GM19240 (cell line): ENCODE measurements around the gene IFNA10.
"Not testable (repeated sequence)": the region's sequence is repeated elsewhere in the genome, so short reads cannot be mapped to it uniquely, and the experiment has no call there.

ENCODE experiments used
- DNase-seq: peaks from one replicate; pipeline ENCODE4 v3.0.0; 2011; ENCODE audit warnings: low spot score; ENCODE audit not compliant: insufficient read length

IFNA10 gene

GRCh38 chr9:21194867-21195776 is 11.8 kb downstream of the IFNA10 start:
- DNase-seq = not testable (repeated sequence)

- DNase-seq = not testable (repeated sequence)
Observed at GRCh38 chr9:21187487-21187886, 19.5 kb downstream of the IFNA10 start, which contains the start of gene IFNA4. Gene IFNA4 (minus strand): TSS chr9:21187587. CDS start chr9:21187531, 56 bp downstream.

GRCh38 chr9:21182810-21183736 is 23.9 kb downstream of the IFNA10 start:
- not testable (repeated sequence) for DNase-seq

GRCh38 chr9:21174671-21175070 is 32.3 kb downstream of the IFNA10 start:
- DNase-seq = no peak

GRCh38 chr9:21172156-21172555 is 34.8 kb downstream of the IFNA10 start:
- no peak for DNase-seq

- DNase-seq = no peak
Observed at GRCh38 chr9:21171351-21171750, 35.6 kb downstream of the IFNA10 start.

GRCh38 chr9:21166560-21166959 is 40.4 kb downstream of the IFNA10 start, which contains the start of gene IFNA21:
Gene IFNA21 (minus strand): TSS chr9:21166660. CDS start chr9:21166612, 48 bp downstream.
- DNase-seq = not testable (repeated sequence)

- DNase-seq = no peak
Observed at GRCh38 chr9:21165516-21165915, 41.4 kb downstream of the IFNA10 start.

GRCh38 chr9:21160178-21160577 is 46.8 kb downstream of the IFNA10 start:
- no peak for DNase-seq
